Colonic mucosa (tissue), 4 donors: ENCODE measurements around the gene CNTNAP5. TPM values are rescaled to one million over a fixed set of nuclear protein-coding genes. Genes with fewer than 3 reads are reported as not detected.

ENCODE experiments used
- DNase-seq: peaks from one replicate; pipeline ENCODE4 v3.0.0-alpha.2; 2020
- H3K27ac ChIP-seq: fragments of 200-600 bp; one replicate; pipeline ENCODE4 v1.8.0; 2021
- H3K27me3 ChIP-seq: fragments of 200-600 bp; one replicate; pipeline ENCODE4 v1.8.0; 2021
- H3K36me3 ChIP-seq: fragments of 200-600 bp; one replicate; pipeline ENCODE4 v1.8.0; 2021
- H3K4me1 ChIP-seq: fragments of 200-600 bp; one replicate; pipeline ENCODE4 v1.8.0; 2021; ENCODE audit warnings: mild to moderate bottlenecking
- H3K4me3 ChIP-seq: fragments of 200-600 bp; one replicate; pipeline ENCODE4 v1.8.0; 2021
- H3K9ac ChIP-seq, 2 donors: one replicate each; pipeline ENCODE4 v1.7.0; 2013; ENCODE audit warnings: control low read depth in 2 of 2, low read depth in 2 of 2, low read length in 2 of 2
- H3K9me3 ChIP-seq: fragments of 200-600 bp; one replicate; pipeline ENCODE4 v1.8.0; 2021
- intact Hi-C: fragments of 100-400 bp; cut with DNase I; formaldehyde crosslinking; loops from one replicate; pipeline ENCODE4 v1.14.1; 2022
- total RNA-seq, 2 donors: library from RNA; stranded (reverse); fragmentation: NEBNext Ultra II Directional in 1 of 2; extraction: Animal tissue kit (Norgen Biotek cat#: 25700) in 1 of 2; gene quantifications; one replicate each; pipeline ENCODE4 v1.2.1, GENCODE V29; 2021
- TF ChIP-seq, protein P1 (sequence below): fragments of 200-600 bp; IDR thresholded peaks from one replicate; pipeline ENCODE4 v1.8.0; 2022; ENCODE audit warnings: antibody characterized with exemption, mild to moderate bottlenecking
- donor health status: healthy.
- donor health status: DM: no; HTN: no; CAD: no.
- donor health status: DM: no; HTN: no; CAD: no.

Gene CNTNAP5
- total RNA-seq, 2 donors from 2014 or later, result 0.35 TPM; not detected in 1

DNA sequence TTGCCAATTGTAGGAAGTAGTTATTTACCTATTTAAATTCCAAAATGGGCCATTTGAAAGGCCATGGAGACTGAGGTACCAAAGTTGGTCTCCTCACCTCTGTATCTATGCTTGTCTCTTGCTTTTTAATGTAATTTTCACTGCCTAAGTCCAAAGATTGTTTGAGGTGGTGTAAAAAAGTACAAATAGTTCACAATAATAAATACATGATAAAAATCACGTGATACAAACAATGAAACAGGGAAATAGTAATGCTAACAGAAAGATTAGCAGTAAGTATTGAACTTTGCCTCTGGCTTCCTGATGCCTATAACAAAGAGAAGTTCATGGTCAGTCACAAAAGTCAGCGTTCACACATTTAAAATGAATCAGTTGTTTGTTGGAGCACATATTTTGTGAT lies 67.6 kb downstream of the CNTNAP5 start:
- DNase-seq, result no peak
- Histone ChIP-seq H3K27me3 (no peaks in the 10 kb centered on the region), H3K4me3 (no peak overlapping the region), H3K36me3 (no peaks in the 10 kb centered on the region), H3K9ac (no peak overlapping the region), H3K27ac (no peak overlapping the region), H3K9me3 (no peaks in the 10 kb centered on the region), H3K4me1 (no peaks in the 10 kb centered on the region)
- TF ChIP-seq, protein P1, sequence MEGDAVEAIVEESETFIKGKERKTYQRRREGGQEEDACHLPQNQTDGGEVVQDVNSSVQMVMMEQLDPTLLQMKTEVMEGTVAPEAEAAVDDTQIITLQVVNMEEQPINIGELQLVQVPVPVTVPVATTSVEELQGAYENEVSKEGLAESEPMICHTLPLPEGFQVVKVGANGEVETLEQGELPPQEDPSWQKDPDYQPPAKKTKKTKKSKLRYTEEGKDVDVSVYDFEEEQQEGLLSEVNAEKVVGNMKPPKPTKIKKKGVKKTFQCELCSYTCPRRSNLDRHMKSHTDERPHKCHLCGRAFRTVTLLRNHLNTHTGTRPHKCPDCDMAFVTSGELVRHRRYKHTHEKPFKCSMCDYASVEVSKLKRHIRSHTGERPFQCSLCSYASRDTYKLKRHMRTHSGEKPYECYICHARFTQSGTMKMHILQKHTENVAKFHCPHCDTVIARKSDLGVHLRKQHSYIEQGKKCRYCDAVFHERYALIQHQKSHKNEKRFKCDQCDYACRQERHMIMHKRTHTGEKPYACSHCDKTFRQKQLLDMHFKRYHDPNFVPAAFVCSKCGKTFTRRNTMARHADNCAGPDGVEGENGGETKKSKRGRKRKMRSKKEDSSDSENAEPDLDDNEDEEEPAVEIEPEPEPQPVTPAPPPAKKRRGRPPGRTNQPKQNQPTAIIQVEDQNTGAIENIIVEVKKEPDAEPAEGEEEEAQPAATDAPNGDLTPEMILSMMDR, result no peak
- intact Hi-C loops, result no loop called here

DNA sequence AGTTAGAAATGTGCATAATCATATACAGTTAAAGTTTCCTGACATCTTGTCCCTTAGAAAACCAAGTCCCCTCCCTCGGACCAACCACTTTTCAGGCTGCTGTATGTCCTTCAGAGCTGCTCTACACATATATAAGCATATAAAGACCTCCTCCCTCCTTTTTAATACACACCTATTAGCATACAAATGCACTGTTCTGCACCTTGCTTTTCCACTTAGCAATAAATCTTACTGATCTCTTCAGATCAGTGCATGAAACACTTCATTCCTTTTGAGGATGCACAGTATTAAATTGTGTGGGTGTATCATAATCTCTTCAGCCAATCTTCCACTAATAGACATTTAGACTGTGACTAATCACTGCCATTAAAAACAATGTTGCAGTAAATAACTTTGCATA lies 79.8 kb downstream of the CNTNAP5 start:
- no peaks in the 10 kb centered on the region for H3K4me1 ChIP-seq
- no peak for DNase-seq
- no peak overlapping the region for H3K4me3 ChIP-seq
- TF ChIP-seq, protein P1, result no peak
- no peaks in the 10 kb centered on the region for H3K27me3 ChIP-seq
- no peaks in the 10 kb centered on the region for H3K9me3 ChIP-seq
- H3K36me3 ChIP-seq, result no peaks in the 10 kb centered on the region
- intact Hi-C loops, result no loop called here
- no peak overlapping the region for H3K27ac ChIP-seq
- H3K9ac ChIP-seq, result no peak overlapping the region

DNA sequence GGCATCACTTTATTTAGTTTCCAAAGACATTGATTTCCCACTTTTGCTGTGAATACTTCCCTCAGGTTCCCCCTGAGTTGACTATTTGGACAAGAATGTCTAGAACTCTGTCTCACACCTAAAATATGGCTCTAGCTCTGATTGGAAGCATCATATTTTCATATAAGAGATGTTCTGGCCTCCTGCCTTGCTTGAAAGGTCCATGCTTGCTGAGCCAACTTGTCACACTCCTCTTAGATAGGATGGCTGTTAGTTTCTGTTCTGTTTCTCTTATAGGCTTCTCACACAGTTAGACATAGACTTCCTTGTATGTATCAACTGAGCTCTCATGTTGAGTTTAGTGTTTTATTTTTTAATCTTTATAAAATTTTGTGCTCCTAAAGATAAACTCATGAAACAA lies 87.1 kb downstream of the CNTNAP5 start:
- Histone ChIP-seq H3K27me3 (no peaks in the 10 kb centered on the region), H3K27ac (no peak overlapping the region), H3K9me3 (no peaks in the 10 kb centered on the region), H3K4me1 (no peaks in the 10 kb centered on the region), H3K9ac (no peak overlapping the region), H3K36me3 (no peaks in the 10 kb centered on the region), H3K4me3 (no peak overlapping the region)
- intact Hi-C loops, result no loop called here
- no peak for DNase-seq
- TF ChIP-seq, protein P1, result no peak

DNA sequence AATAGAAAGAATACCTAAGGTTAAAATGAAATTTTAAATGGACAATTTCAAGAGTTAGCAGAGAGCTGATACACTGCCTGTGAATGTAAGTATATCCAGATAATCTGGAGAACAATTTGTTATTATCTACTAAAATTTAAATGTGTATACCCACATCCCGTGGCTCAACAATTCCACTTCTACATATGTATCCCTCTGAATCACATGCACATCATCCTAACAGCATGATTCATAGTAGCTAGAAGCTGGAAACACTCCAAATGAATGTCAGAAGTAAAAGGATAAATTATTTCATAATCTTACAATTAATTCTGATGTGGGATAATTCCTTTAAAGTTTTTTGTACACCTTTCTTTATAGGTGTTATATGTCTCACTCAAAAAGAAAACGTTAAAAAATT lies 87.9 kb downstream of the CNTNAP5 start:
- intact Hi-C loops, result no loop called here
- H3K4me3 ChIP-seq, result no peak overlapping the region
- no peak for DNase-seq
- no peak overlapping the region for H3K27ac ChIP-seq
- H3K27me3 ChIP-seq, result no peaks in the 10 kb centered on the region
- no peaks in the 10 kb centered on the region for H3K36me3 ChIP-seq
- no peak overlapping the region for H3K9ac ChIP-seq
- TF ChIP-seq, protein P1, result no peak
- no peaks in the 10 kb centered on the region for H3K4me1 ChIP-seq
- H3K9me3 ChIP-seq, result no peaks in the 10 kb centered on the region

DNA sequence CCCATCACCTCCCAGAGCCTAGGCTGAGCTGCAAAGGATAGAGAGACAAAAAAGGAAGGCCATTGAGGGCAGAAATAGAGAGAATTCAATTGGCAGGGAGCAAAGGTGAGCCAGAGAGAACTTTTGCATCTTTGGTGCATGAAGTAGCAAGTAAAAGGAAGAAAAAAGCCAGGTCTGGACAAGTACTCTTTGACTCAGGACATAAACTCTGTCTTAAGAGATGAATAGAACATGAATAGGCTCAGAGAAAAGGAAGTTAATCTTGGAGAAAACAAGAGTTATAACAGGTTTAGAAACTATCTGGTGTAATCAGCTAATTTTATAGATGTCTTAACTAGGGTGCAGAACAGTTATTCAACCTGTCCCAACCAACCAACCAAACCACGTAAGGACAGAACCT lies 95.2 kb downstream of the CNTNAP5 start:
- intact Hi-C loops, result no loop called here
- no peaks in the 10 kb centered on the region for H3K9me3 ChIP-seq
- TF ChIP-seq, protein P1, result no peak
- H3K36me3 ChIP-seq, result no peaks in the 10 kb centered on the region
- H3K4me3 ChIP-seq, result no peak overlapping the region
- no peak for DNase-seq
- no peak overlapping the region for H3K9ac ChIP-seq
- no peak overlapping the region for H3K27ac ChIP-seq
- no peaks in the 10 kb centered on the region for H3K4me1 ChIP-seq
- no peaks in the 10 kb centered on the region for H3K27me3 ChIP-seq

DNA sequence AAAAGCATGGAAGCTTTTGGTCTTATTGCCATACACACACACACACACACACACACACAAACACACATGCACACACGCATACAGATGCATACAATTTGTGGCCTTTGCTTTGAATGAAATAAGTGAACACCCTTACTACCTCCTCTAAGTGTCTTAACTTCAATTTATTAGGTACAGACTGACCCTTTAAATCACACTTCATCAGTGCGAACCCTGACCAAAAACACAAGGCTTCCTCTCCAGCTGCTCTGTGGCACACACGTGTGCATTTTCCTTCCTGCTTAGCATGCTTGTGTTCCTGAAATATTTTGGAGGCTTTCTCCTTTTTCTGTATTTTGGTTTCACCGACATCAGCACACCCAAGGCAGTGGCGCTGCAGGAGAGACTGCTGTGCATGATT lies 96.0 kb downstream of the CNTNAP5 start:
- no peaks in the 10 kb centered on the region for H3K4me1 ChIP-seq
- H3K9me3 ChIP-seq, result no peaks in the 10 kb centered on the region
- no peak overlapping the region for H3K9ac ChIP-seq
- no peak for DNase-seq
- intact Hi-C loops, result no loop called here
- TF ChIP-seq, protein P1, result no peak
- no peak overlapping the region for H3K27ac ChIP-seq
- no peaks in the 10 kb centered on the region for H3K36me3 ChIP-seq
- no peak overlapping the region for H3K4me3 ChIP-seq
- H3K27me3 ChIP-seq, result no peaks in the 10 kb centered on the region
